ENCODE data around the gene EML4. TPM values are rescaled to one million over a fixed set of nuclear protein-coding genes. Genes with fewer than 3 reads are reported as not detected.
A peak's percentile ranks its signal among the peaks of the same experiment; 100 is the strongest.

Gene EML4
- total RNA-seq, 2 donors from 2014 or later = 79.2 to 82.2 TPM

DNA sequence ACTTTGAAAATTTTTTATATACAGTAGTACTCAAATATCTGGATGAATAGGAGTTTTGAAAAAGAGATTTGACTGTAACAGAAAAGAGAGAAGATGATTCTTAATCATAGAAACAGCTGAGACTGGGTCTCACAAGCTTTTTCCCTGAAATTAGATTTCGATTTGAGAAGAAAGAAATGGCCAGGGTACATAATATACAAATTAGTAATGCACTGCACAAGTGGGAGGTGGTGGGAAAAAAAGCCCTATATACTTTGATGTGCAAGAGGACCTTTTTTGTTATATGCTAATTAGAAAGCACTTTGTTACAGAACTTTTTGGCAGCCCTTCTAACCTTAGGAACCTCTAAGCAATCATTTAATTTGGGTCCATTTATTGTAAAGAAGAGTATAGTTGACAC, 62.9 kb downstream of the EML4 start:
- Mint-ChIP-seq H3K4me3 (no peak overlapping the region), H3K27ac (no peak overlapping the region), H3K9me3 (no peaks in the 10 kb centered on the region), H3K27me3 (ENCODE audit: low read depth) (no peaks in the 10 kb centered on the region), H3K36me3 (ENCODE audit: insufficient read depth in 2 of 2) (no peaks in the 10 kb centered on the region), H3K4me1 (ENCODE audit: low read depth) (peaks cover 62% of the 10 kb centered on the region)
- ATAC-seq (replicated peaks in 1 of 2) = peak; percentile 32 to 80
- DNase-seq = no peak

DNA sequence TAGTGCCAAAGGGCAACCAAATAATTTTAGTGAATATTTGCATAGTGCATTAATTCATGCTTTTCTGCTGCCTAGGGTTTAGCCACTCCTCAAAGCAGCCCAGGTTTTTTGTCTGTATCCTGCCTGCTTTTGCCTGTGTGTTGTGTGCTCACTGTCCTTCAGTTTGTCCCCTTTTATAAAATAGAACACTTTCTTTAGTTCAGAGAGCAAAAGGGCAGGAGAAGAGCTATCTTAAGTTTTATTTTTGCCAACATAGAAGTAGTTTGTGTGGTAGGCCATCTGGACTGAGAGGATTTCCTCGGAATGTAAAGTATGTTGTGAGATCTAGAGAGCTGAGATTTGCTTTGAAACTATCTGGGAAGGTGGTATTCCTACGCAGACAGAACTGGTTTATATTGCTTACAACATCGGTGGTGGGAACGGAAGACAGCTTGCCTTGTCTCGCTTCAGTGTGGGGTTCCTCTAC, 64.9 kb downstream of the EML4 start:
- Mint-ChIP-seq H3K36me3 (ENCODE audit: insufficient read depth in 2 of 2) (no peaks in the 10 kb centered on the region), H3K27me3 (ENCODE audit: low read depth) (no peaks in the 10 kb centered on the region), H3K27ac (peak overlapping the region; percentile 2), H3K4me1 (ENCODE audit: low read depth) (peaks cover 56% of the 10 kb centered on the region), H3K4me3 (no peak overlapping the region), H3K9me3 (no peaks in the 10 kb centered on the region)
- DNase-seq (no peak), ATAC-seq (replicated peaks in 1 of 2) (no peak)

DNA sequence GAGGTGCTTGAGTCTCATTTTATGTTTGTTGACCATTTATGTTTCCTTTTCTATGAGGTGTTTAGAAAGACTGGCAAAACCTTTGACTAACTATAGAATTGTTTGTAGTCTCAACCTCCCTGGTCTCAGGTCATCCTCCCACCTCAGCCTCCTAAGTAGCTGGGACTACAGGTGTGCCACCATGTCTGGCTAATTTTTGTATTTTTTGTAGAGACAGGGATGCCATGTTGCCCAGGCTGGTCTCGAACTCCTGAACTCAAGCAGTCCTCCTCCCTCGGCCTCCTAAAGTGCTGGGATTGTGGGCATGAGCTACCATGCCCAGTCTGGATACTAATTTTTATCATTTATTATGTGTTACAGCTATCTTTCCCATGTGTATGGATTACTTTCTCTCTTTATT, 67.8 kb downstream of the EML4 start:
- Mint-ChIP-seq H3K36me3 (ENCODE audit: insufficient read depth in 2 of 2) (no peaks in the 10 kb centered on the region), H3K4me3 (no peak overlapping the region), H3K27ac (peak overlapping the region; percentile 75), H3K9me3 (no peaks in the 10 kb centered on the region), H3K4me1 (ENCODE audit: low read depth) (peaks cover 49% of the 10 kb centered on the region), H3K27me3 (ENCODE audit: low read depth) (no peaks in the 10 kb centered on the region)
- no peak for DNase-seq
- no peak for ATAC-seq (replicated peaks in 1 of 2)

DNA sequence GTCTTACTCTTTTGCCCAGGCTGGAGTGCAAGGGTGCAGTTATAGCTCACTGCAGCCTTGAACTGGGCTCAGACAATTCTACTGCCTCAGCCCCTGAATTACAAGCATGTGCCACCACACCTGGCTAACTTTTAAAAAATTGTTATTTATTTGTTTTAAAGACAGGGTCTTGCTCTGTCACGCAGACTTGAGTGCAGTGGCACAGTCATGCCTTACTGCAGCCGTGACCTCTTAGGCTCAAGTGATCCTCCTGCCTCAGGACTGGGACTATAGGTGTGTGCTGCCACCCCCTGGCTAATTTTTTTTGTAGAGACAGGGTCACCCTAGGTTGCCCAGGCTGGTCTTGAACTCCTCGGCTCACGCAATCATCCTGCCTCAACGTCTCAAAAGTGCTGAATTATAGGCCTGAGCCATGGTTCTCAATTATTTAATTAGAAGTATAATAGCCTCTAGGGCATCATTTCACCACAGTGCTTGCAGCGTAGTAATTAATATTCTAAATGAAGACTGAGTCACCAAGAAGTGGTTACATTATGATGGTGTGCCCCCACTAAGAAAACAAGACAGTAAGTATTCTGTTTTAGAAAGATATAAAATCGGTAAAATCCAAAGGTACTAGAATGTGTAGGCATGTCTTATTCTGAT, 69.6 kb downstream of the EML4 start:
- Mint-ChIP-seq H3K27ac (no peak overlapping the region), H3K9me3 (no peaks in the 10 kb centered on the region), H3K27me3 (ENCODE audit: low read depth) (no peaks in the 10 kb centered on the region), H3K4me3 (no peak overlapping the region), H3K36me3 (ENCODE audit: insufficient read depth in 2 of 2) (no peaks in the 10 kb centered on the region), H3K4me1 (ENCODE audit: low read depth) (peaks cover 55% of the 10 kb centered on the region)
- ATAC-seq (replicated peaks in 1 of 2) (peak; percentile 84 to 95), DNase-seq (peak; percentile 47 to 55)

DNA sequence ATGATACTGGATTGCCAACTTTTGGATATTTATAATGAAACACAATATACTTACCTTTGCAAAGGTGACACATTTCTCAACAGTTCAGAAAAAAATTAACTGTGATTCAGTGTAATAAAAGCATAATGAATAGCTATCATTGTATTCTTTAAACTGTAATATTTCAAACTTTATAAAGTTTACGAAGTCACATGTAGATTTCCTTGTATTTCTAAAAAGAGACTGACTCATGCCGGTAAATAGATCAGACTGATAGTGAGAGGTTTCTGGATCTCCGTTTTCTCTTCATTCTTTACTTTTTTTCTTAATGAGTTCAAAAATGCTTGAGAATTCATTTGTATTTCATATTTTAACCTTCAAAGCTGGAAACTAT, 70.1 kb downstream of the EML4 start:
- H3K27ac Mint-ChIP-seq = peak overlapping the region; percentile 88
- H3K9me3 Mint-ChIP-seq = no peaks in the 10 kb centered on the region
- ATAC-seq (replicated peaks in 1 of 2) (no peak), DNase-seq (no peak)
- peak overlapping the region in 1 of 2 donors; percentile 49 for H3K4me3 Mint-ChIP-seq
- H3K27me3 Mint-ChIP-seq (ENCODE audit: low read depth) = no peaks in the 10 kb centered on the region
- H3K36me3 Mint-ChIP-seq (ENCODE audit: insufficient read depth in 2 of 2) = no peaks in the 10 kb centered on the region
- peaks cover 51% of the 10 kb centered on the region for H3K4me1 Mint-ChIP-seq (ENCODE audit: low read depth)

DNA sequence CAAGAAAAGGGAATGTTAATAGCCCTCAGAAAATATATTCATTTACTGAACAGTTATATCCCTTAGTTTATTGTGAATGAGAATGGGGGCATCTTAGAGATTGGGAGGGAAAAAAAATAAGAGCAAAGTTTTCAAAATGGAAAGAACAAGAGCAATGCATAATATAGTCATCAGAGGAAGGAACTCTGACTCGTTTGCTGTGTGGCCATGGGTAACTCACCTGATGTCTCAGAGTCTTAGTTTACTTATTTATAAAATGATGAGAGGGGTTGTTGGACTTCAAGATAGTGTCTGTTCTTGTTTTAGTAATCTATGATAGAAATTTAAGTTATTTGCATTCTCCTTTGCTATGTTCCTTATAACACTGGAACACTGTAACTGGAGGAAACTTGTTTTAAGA, 70.7 kb downstream of the EML4 start:
- peaks cover 51% of the 10 kb centered on the region for H3K4me1 Mint-ChIP-seq (ENCODE audit: low read depth)

DNA sequence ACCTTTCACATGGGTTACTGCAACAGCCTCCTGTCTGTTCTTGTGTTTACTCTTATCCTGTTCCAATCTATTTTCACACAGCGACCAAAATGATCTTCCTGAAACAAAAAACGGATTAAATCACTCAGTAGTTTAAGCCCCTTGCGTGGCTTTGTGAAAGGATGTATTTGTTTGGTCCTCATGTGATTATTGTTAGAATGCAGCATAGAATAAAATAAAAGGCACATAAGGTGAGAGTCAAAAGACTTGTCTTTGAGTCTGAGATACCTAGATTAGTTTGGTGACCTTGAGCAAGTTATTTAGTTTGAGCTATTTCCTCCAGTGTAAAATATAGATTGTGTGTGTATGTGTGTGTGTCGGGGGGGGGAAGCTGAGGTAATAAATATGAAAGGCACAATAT, 72.4 kb downstream of the EML4 start:
- Mint-ChIP-seq H3K36me3 (ENCODE audit: insufficient read depth in 2 of 2) (peaks cover 0 to 7% of the 10 kb centered on the region in 2 donors), H3K9me3 (no peaks in the 10 kb centered on the region), H3K4me3 (no peak overlapping the region), H3K27ac (no peak overlapping the region), H3K27me3 (ENCODE audit: low read depth) (no peaks in the 10 kb centered on the region), H3K4me1 (ENCODE audit: low read depth) (peaks cover 37% of the 10 kb centered on the region)
- DNase-seq (no peak), ATAC-seq (replicated peaks in 1 of 2) (no peak)

More for the DNA sequence above, 70.7 kb downstream of the EML4 start:
- DNase-seq = no peak
- no peaks in the 10 kb centered on the region for H3K27me3 Mint-ChIP-seq (ENCODE audit: low read depth)
- peak overlapping the region in 1 of 2 donors; percentile 49 for H3K4me3 Mint-ChIP-seq
- H3K9me3 Mint-ChIP-seq = no peaks in the 10 kb centered on the region
- peak in 1 of 2 donors; percentile 36 for ATAC-seq (replicated peaks in 1 of 2)
- H3K27ac Mint-ChIP-seq = peak overlapping the region; percentile 88
- no peaks in the 10 kb centered on the region for H3K36me3 Mint-ChIP-seq (ENCODE audit: insufficient read depth in 2 of 2)

DNA sequence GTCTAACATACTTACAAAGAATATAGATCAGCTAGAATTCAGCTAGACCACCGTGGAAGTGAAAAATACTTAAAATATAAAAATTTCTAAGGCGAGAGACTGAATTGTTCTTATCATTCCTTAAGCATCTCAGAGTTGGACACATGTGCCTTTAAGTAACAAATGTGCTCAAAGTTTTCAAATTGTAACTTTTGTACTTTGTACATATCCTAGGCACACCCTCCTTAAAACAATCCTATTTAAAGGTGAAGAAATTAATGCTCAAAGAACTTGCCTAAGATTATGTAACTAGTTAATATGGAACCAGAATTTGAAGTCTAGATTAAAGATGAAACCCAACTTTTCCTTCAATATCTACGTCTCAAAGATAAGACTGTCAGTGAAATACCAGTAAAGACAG, 74.1 kb downstream of the EML4 start:
- Mint-ChIP-seq H3K36me3 (ENCODE audit: insufficient read depth in 2 of 2) (peaks cover 3 to 15% of the 10 kb centered on the region in 2 donors), H3K27ac (no peak overlapping the region), H3K4me1 (ENCODE audit: low read depth) (peaks cover 33% of the 10 kb centered on the region), H3K4me3 (no peak overlapping the region), H3K9me3 (no peaks in the 10 kb centered on the region), H3K27me3 (ENCODE audit: low read depth) (no peaks in the 10 kb centered on the region)
- ATAC-seq (replicated peaks in 1 of 2) (no peak), DNase-seq (no peak)

DNA sequence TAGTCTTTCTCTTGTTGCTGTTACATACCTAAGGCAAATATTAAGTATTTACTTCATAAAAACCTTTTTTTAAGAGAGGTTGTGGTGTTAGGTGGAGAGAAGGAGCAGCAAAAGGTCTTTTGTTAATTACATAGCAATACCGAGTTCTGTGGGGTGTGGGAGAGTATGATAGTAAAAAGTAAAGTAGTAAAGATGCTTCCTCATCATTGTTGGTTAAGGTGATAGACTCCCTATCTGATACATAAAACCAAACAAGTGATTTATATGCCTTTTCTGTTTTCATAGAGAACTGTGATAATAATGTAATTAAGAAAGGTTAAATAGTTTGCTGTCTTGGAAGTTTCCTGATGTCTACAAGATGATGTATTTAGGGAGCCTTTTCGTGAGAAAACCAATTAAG, 75.4 kb downstream of the EML4 start:
- DNase-seq (no peak), ATAC-seq (replicated peaks in 1 of 2) (no peak)
- Mint-ChIP-seq H3K36me3 (ENCODE audit: insufficient read depth in 2 of 2) (peaks cover 3 to 15% of the 10 kb centered on the region in 2 donors), H3K4me1 (ENCODE audit: low read depth) (peaks cover 23% of the 10 kb centered on the region), H3K27me3 (ENCODE audit: low read depth) (no peaks in the 10 kb centered on the region), H3K27ac (peak overlapping the region; percentile 45), H3K4me3 (peak overlapping the region in 1 of 2 donors; percentile 17), H3K9me3 (no peaks in the 10 kb centered on the region)

DNA sequence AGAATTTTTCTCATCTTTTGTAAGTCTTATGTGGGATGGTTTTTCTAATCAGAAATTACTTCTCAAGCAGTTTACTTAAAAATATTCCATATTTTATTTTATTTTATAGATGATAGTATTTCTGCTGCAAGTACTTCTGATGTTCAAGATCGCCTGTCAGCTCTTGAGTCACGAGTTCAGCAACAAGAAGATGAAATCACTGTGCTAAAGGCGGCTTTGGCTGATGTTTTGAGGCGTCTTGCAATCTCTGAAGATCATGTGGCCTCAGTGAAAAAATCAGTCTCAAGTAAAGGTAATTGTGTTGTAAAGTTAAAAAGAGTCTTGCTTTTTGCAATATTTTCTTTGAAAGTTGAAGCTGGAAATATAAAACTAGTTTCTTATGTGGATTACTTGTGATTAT, 76.2 kb downstream of the EML4 start:
- H3K27ac Mint-ChIP-seq = no peak overlapping the region
- H3K4me1 Mint-ChIP-seq (ENCODE audit: low read depth) = peaks cover 22% of the 10 kb centered on the region
- ATAC-seq (replicated peaks in 1 of 2) = no peak

DNA sequence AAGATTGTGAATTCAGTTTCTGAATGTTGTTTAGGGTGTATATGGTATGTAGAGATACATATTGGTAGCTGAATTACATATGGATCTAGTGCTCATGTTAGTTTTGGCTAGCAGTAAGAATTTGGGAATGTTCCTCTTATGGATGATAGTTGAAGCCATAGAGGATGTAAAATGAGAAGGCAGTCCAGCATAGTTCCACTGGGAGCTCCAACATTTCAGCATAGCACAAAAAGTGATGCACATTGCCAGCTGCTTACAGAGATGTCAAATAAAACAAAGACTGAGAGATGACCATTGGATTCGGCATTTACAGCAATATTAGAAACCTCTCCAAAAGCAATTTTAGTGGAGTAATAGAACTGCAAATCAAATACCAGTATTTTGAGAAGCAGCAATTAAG, 77.4 kb downstream of the EML4 start:
- no peak overlapping the region for H3K4me3 Mint-ChIP-seq
- ATAC-seq (replicated peaks in 1 of 2) = no peak

More for the DNA sequence above, 76.2 kb downstream of the EML4 start:
- H3K36me3 Mint-ChIP-seq (ENCODE audit: insufficient read depth in 2 of 2) = peaks cover 3 to 20% of the 10 kb centered on the region in 2 donors
- no peaks in the 10 kb centered on the region for H3K27me3 Mint-ChIP-seq (ENCODE audit: low read depth)
- H3K4me3 Mint-ChIP-seq = no peak overlapping the region
- DNase-seq = no peak
- H3K9me3 Mint-ChIP-seq = no peaks in the 10 kb centered on the region

DNA sequence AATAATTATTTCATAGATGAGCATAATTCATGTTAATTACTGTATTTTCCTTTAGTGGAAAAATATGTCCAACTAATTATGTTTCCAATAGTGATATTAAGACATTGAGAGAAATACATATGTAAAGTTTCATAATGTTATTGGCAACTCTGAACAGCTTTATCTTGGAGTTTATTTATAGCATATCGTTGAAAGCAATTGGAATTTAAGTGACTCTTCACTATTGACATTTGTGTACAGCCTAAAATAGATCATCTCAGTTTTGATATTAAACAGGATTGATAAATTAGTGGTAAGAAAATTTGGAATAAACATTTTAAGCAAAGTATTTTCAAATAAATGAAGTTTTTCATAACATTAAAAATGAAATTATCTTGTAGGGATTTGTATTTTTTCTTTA, 79.7 kb downstream of the EML4 start:
- Mint-ChIP-seq H3K27me3 (ENCODE audit: low read depth) (no peaks in the 10 kb centered on the region), H3K9me3 (no peaks in the 10 kb centered on the region), H3K4me1 (ENCODE audit: low read depth) (peaks cover 32% of the 10 kb centered on the region), H3K4me3 (no peak overlapping the region), H3K27ac (no peak overlapping the region), H3K36me3 (ENCODE audit: insufficient read depth in 2 of 2) (peaks cover 3 to 27% of the 10 kb centered on the region in 2 donors)
- ATAC-seq (replicated peaks in 1 of 2) (no peak), DNase-seq (no peak)

More for the DNA sequence above, 77.4 kb downstream of the EML4 start:
- no peaks in the 10 kb centered on the region for H3K9me3 Mint-ChIP-seq
- peaks cover 3 to 23% of the 10 kb centered on the region in 2 donors for H3K36me3 Mint-ChIP-seq (ENCODE audit: insufficient read depth in 2 of 2)
- no peak overlapping the region for H3K27ac Mint-ChIP-seq
- no peaks in the 10 kb centered on the region for H3K27me3 Mint-ChIP-seq (ENCODE audit: low read depth)
- H3K4me1 Mint-ChIP-seq (ENCODE audit: low read depth) = peaks cover 21% of the 10 kb centered on the region
- no peak for DNase-seq

DNA sequence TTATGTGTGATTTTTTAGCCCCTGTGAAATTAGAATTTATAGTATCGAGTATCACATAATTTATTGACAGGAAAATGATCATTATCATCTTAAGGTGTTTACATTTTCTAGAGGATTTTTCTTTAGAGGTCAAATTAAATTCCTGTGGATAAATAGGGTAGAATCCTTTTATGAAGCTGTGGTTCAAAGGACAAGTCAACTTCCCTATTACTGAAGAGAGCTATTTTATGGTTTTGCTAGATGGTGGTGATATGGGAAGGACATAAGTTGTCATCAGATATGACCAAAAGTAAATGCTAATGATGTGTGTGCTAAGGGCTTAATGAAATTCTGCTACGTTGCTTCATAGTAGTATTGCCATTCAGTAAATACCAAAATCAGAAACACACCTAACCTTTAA, 80.1 kb downstream of the EML4 start:
- Mint-ChIP-seq H3K4me3 (no peak overlapping the region), H3K36me3 (ENCODE audit: insufficient read depth in 2 of 2) (peaks cover 3 to 31% of the 10 kb centered on the region in 2 donors), H3K27me3 (ENCODE audit: low read depth) (no peaks in the 10 kb centered on the region), H3K9me3 (no peaks in the 10 kb centered on the region), H3K27ac (no peak overlapping the region), H3K4me1 (ENCODE audit: low read depth) (peaks cover 36% of the 10 kb centered on the region)
- DNase-seq (no peak), ATAC-seq (replicated peaks in 1 of 2) (no peak)

DNA sequence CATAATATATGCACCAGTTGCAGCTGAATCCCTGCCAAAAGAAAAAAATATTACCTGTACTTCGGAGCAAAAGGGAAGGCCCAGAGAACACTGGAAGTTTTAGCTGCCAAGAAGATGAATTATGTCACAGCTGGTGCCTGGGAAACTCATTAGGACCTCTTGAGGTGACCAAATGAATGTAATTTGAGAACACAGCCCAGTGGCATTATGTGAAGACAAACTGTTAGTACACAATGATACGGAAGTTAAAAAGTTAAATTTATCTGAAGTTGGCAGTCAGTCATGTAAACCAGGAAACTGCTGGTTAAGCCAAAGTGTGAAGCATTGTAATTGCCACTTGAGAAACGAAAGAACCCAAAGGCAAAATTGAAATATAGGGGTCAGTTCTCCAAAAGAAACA, 80.7 kb downstream of the EML4 start:
- ATAC-seq (replicated peaks in 1 of 2) (no peak), DNase-seq (no peak)
- H3K27me3 Mint-ChIP-seq (ENCODE audit: low read depth) = no peaks in the 10 kb centered on the region
- peaks cover 40% of the 10 kb centered on the region for H3K4me1 Mint-ChIP-seq (ENCODE audit: low read depth)
- H3K4me3 Mint-ChIP-seq = peak overlapping the region in 1 of 2 donors; percentile 4
- peaks cover 3 to 31% of the 10 kb centered on the region in 2 donors for H3K36me3 Mint-ChIP-seq (ENCODE audit: insufficient read depth in 2 of 2)
- no peaks in the 10 kb centered on the region for H3K9me3 Mint-ChIP-seq
- H3K27ac Mint-ChIP-seq = no peak overlapping the region

All from activated T-cell treated with anti-CD3 and anti-CD28 coated beads, Interleukin-2, amount 50 U/mL, for 72 hours (primary cell).